Ishikawa (cell line): ENCODE measurements around the gene HSD3B2.
A peak's percentile ranks its signal among the peaks of the same experiment; 100 is the strongest.

Source experiments
- CEBPB ChIP-seq: IDR thresholded peaks from 2 replicates; pipeline ENCODE4 v1.6.1; 2012
- CREB1 ChIP-seq: IDR thresholded peaks from 2 replicates; pipeline ENCODE4 v1.6.1; 2012; ENCODE audit warnings: low read depth
- EGR1 ChIP-seq: IDR thresholded peaks from 2 replicates; pipeline ENCODE4 v1.6.1; 2012
- EP300 ChIP-seq: IDR thresholded peaks from 2 replicates; pipeline ENCODE4 v1.6.1; 2012; ENCODE audit warnings: borderline replicate concordance
- FOXM1 ChIP-seq: IDR thresholded peaks from 2 replicates; pipeline ENCODE4 v1.6.1; 2012; ENCODE audit warnings: low read depth, borderline replicate concordance
- MAX ChIP-seq: IDR thresholded peaks from 2 replicates; pipeline ENCODE4 v1.6.1; 2012
- NFIC ChIP-seq: IDR thresholded peaks from 2 replicates; pipeline ENCODE4 v1.6.1; 2012
- RAD21 ChIP-seq: IDR thresholded peaks from 2 replicates; pipeline ENCODE4 v1.6.1; 2012; ENCODE audit warnings: low read depth
- TAF1 ChIP-seq: IDR thresholded peaks from 2 replicates; pipeline ENCODE4 v1.6.1; 2012; ENCODE audit warnings: low read depth, mild to moderate bottlenecking
- TCF12 ChIP-seq: IDR thresholded peaks from 2 replicates; pipeline ENCODE4 v1.6.1; 2012; ENCODE audit warnings: low read depth
- TEAD4 ChIP-seq: IDR thresholded peaks from 2 replicates; pipeline ENCODE4 v1.6.1; 2012
- USF1 ChIP-seq: IDR thresholded peaks from 2 replicates; pipeline ENCODE4 v1.6.1; 2012
- YY1 ChIP-seq: IDR thresholded peaks from 2 replicates; pipeline ENCODE4 v1.6.1; 2012; ENCODE audit warnings: low read depth
- ZBTB7A ChIP-seq: IDR thresholded peaks from 2 replicates; pipeline ENCODE4 v1.6.1; 2012; ENCODE audit warnings: low read depth
- TF ChIP-seq, protein P1 (sequence below): IDR thresholded peaks from 2 replicates; pipeline ENCODE4 v1.6.1; 2012; ENCODE audit warnings: low read depth, mild to moderate bottlenecking

HSD3B2 gene

GRCh38 chr1:119414950-119415349, at the start of gene HSD3B2:
Gene HSD3B2, plus strand, starts transcription at chr1:119415150. Its CDS starts 270 bp downstream, at chr1:119415420.
- no peak for TF ChIP-seq NFIC
- TF ChIP-seq TEAD4, result no peak
- no peak for TF ChIP-seq CREB1
- TF ChIP-seq USF1, result no peak
- no peak for TF ChIP-seq RAD21
- TF ChIP-seq, protein P1, sequence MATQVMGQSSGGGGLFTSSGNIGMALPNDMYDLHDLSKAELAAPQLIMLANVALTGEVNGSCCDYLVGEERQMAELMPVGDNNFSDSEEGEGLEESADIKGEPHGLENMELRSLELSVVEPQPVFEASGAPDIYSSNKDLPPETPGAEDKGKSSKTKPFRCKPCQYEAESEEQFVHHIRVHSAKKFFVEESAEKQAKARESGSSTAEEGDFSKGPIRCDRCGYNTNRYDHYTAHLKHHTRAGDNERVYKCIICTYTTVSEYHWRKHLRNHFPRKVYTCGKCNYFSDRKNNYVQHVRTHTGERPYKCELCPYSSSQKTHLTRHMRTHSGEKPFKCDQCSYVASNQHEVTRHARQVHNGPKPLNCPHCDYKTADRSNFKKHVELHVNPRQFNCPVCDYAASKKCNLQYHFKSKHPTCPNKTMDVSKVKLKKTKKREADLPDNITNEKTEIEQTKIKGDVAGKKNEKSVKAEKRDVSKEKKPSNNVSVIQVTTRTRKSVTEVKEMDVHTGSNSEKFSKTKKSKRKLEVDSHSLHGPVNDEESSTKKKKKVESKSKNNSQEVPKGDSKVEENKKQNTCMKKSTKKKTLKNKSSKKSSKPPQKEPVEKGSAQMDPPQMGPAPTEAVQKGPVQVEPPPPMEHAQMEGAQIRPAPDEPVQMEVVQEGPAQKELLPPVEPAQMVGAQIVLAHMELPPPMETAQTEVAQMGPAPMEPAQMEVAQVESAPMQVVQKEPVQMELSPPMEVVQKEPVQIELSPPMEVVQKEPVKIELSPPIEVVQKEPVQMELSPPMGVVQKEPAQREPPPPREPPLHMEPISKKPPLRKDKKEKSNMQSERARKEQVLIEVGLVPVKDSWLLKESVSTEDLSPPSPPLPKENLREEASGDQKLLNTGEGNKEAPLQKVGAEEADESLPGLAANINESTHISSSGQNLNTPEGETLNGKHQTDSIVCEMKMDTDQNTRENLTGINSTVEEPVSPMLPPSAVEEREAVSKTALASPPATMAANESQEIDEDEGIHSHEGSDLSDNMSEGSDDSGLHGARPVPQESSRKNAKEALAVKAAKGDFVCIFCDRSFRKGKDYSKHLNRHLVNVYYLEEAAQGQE, result no peak
- no peak for TF ChIP-seq MAX
- no peak for TF ChIP-seq ZBTB7A
- no peak for TF ChIP-seq TCF12
- TF ChIP-seq EGR1, result no peak
- no peak for TF ChIP-seq YY1
- TF ChIP-seq CEBPB, result no peak
- no peak for TF ChIP-seq EP300
- TF ChIP-seq FOXM1, result no peak
- no peak for TF ChIP-seq TAF1

DNA sequence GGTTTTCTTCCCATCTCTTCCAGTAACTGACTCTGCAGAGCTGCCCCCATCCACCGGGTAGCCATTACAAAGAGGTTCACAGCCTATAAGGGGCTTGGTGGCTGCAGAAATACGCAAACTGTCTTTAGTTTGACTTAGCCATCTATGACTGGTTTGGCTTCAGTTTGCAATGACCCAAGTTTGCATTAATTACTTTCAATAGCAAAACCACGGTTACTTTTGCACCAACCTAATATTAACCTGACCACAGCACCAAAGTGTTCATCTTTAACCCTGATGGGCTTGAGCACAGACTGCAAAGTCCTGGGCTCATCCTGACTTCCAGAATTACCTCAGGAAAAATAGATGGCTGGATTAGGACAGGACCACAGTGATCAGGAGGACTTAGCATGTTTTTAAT, 48.5 kb upstream of the HSD3B2 start:
- TF ChIP-seq TEAD4, result no peak
- TF ChIP-seq NFIC, result no peak
- TF ChIP-seq FOXM1, result no peak
- no peak for TF ChIP-seq CEBPB
- no peak for TF ChIP-seq MAX
- no peak for TF ChIP-seq YY1
- no peak for TF ChIP-seq CREB1

DNA sequence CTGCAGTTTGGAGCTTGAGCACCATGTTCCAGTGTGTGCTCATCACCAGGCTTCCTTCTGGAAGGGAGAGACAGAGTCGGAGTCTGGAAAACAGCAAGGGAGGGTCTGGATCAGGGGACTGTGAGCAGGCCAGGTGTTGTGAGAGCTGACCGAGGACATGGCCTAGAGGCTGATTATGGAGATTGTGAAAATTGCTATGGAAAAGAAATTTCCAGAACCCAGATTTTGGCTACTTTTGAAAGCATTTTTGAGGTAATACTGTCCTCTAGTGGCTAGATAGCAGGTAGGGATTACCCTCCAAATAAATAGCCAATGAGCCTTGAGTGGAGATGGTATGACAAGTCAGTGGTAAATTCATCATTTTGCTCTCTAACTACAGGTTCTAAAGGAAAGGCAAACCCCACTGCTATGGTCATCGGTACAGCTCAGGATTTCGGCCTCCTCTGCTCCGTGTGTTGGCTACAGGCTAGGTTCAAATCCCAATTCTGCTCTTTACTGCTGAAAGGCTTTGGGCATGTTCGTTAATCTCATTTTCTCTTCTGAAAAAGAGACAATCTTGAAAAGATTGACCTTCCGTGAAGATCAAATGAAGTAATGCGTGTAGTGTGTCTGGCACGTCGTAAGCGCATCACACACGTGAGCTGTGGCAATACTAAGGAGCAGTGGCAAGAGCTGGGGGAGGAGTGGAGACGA, 47.4 kb upstream of the HSD3B2 start:
- TF ChIP-seq ZBTB7A (no peak), YY1 (no peak), CEBPB (no peak), TAF1 (no peak), RAD21 (peak; percentile 96), USF1 (no peak)
- TF ChIP-seq, protein P1, result no peak

GRCh38 chr1:119368554-119368953, 46.4 kb upstream of the HSD3B2 start, which contains the start of gene HAO2:
Gene HAO2, plus strand, starts transcription at chr1:119368785. Its CDS starts 12,301 bp downstream, at chr1:119381086.
- TF ChIP-seq FOXM1 (no peak), RAD21 (no peak), MAX (no peak), EGR1 (no peak), TEAD4 (no peak)

GRCh38 chr1:119370748-119371147, 44.2 kb upstream of the HSD3B2 start:
- TF ChIP-seq EGR1 (no peak), TAF1 (no peak), RAD21 (no peak), YY1 (no peak), TEAD4 (no peak), CREB1 (no peak)

GRCh38 chr1:119371815-119372214, 43.1 kb upstream of the HSD3B2 start:
- no peak for TF ChIP-seq TEAD4
- no peak for TF ChIP-seq YY1
- no peak for TF ChIP-seq ZBTB7A
- no peak for TF ChIP-seq NFIC
- TF ChIP-seq TAF1, result no peak
- no peak for TF ChIP-seq TCF12
- no peak for TF ChIP-seq RAD21
- no peak for TF ChIP-seq EGR1
- TF ChIP-seq FOXM1, result no peak
- TF ChIP-seq USF1, result no peak
- TF ChIP-seq MAX, result no peak
- TF ChIP-seq, protein P1, result no peak
- TF ChIP-seq CREB1, result no peak
